Measurements from ENCODE around the gene ANKRD2.

The ANKRD2 gene, protein sequence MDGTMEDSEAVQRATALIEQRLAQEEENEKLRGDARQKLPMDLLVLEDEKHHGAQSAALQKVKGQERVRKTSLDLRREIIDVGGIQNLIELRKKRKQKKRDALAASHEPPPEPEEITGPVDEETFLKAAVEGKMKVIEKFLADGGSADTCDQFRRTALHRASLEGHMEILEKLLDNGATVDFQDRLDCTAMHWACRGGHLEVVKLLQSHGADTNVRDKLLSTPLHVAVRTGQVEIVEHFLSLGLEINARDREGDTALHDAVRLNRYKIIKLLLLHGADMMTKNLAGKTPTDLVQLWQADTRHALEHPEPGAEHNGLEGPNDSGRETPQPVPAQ

DNA sequence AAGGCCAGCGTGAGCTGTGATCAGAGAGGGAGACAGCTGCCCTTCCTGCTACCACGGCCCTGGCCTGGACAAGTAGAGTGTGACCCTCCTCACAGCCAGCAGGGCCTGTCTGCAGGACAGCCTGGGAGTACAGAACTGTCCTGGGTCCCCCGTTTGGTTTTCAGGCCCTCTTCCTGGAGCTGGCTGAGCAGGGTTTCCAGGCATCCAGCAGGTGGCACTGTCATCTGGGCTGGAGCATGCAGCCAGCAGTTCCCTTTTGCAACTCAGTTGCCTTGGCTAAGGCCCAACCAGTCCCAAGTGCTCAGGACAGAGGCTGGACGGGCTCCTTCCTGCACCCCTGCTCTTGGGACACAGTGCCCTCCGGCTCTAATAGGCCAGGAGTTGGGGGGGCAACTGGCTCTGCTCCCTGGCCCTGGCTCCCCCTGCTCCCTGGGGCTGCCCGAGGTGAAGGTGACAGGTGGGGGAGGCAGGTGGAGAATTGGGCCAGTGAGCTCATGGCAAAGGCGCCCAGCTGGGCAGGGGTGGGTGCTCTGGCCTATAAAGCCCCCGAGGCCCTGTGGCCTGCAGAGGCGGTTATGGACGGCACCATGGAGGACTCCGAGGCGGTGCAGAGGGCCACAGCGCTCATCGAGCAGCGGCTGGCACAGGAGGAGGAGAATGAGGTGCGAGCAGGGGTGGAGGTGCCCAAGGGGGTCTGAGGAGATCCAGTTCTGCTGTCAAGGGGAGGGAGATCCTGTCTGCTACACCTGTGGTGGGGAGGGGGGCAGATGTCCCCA is at the start of gene ANKRD2:
ANKRD2 (plus strand) TSS at position 566 of the 776 bp plus-strand sequence; CDS start at position 576, 10 bp downstream.
- TF ChIP-seq, protein P1, sequence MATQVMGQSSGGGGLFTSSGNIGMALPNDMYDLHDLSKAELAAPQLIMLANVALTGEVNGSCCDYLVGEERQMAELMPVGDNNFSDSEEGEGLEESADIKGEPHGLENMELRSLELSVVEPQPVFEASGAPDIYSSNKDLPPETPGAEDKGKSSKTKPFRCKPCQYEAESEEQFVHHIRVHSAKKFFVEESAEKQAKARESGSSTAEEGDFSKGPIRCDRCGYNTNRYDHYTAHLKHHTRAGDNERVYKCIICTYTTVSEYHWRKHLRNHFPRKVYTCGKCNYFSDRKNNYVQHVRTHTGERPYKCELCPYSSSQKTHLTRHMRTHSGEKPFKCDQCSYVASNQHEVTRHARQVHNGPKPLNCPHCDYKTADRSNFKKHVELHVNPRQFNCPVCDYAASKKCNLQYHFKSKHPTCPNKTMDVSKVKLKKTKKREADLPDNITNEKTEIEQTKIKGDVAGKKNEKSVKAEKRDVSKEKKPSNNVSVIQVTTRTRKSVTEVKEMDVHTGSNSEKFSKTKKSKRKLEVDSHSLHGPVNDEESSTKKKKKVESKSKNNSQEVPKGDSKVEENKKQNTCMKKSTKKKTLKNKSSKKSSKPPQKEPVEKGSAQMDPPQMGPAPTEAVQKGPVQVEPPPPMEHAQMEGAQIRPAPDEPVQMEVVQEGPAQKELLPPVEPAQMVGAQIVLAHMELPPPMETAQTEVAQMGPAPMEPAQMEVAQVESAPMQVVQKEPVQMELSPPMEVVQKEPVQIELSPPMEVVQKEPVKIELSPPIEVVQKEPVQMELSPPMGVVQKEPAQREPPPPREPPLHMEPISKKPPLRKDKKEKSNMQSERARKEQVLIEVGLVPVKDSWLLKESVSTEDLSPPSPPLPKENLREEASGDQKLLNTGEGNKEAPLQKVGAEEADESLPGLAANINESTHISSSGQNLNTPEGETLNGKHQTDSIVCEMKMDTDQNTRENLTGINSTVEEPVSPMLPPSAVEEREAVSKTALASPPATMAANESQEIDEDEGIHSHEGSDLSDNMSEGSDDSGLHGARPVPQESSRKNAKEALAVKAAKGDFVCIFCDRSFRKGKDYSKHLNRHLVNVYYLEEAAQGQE (IDR thresholded peaks at IDR 0.05; ENCODE audit: low read depth) = no peak
- no peak for TF ChIP-seq ZBTB7A (IDR thresholded peaks at IDR 0.05; ENCODE audit: low read depth)
- TF ChIP-seq, protein P2, sequence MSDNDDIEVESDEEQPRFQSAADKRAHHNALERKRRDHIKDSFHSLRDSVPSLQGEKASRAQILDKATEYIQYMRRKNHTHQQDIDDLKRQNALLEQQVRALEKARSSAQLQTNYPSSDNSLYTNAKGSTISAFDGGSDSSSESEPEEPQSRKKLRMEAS (IDR thresholded peaks at IDR 0.05) = peak; percentile 65
- no peak for TF ChIP-seq CREB1 (IDR thresholded peaks at IDR 0.05; ENCODE audit: low read depth)
- TF ChIP-seq EP300 (IDR thresholded peaks at IDR 0.05; ENCODE audit: borderline replicate concordance) = no peak
- TF ChIP-seq NFIC (IDR thresholded peaks at IDR 0.05) = peak; percentile 73
- TF ChIP-seq CEBPB (IDR thresholded peaks at IDR 0.05) = peak; percentile 81
- TF ChIP-seq RAD21 (IDR thresholded peaks at IDR 0.05; ENCODE audit: low read depth) = peak; percentile 96
- TF ChIP-seq EGR1 (IDR thresholded peaks at IDR 0.05) = no peak
- TF ChIP-seq TEAD4 (IDR thresholded peaks at IDR 0.05) = no peak
- TF ChIP-seq TAF1 (IDR thresholded peaks at IDR 0.05; ENCODE audit: low read depth) = no peak
- TF ChIP-seq, protein P3, sequence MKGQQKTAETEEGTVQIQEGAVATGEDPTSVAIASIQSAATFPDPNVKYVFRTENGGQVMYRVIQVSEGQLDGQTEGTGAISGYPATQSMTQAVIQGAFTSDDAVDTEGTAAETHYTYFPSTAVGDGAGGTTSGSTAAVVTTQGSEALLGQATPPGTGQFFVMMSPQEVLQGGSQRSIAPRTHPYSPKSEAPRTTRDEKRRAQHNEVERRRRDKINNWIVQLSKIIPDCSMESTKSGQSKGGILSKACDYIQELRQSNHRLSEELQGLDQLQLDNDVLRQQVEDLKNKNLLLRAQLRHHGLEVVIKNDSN (IDR thresholded peaks at IDR 0.05) = no peak
- no peak for TF ChIP-seq YY1 (IDR thresholded peaks at IDR 0.05; ENCODE audit: low read depth)
- no peak; the same call in 1 of the 2 replicates for TF ChIP-seq TCF12 (IDR thresholded peaks at IDR 0.05; ENCODE audit: low read depth)
- TF ChIP-seq FOXM1 (IDR thresholded peaks at IDR 0.05; ENCODE audit: borderline replicate concordance, low read depth) = no peak

DNA sequence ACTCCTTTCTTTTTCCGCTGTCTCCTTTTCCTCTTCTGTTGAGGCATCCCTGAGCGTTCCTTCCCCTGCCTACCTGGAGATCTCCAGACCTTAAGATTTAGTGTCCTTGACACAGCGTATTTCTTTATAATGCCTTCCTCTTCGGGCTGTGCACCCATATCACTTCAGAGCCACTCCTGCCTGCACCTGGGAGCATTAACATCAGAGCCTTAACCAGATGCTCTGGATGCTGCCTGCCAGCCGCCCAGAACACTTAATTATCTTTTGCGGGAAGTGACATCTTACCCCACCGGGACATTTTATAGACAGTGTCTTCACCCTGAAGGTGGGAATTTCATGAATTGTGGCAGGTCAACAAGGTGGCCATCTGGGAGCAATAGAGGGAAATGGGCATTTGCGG is 49.6 kb upstream of the ANKRD2 start:
- TF ChIP-seq, protein P2 (IDR thresholded peaks at IDR 0.05) = no peak
- no peak for TF ChIP-seq TEAD4 (IDR thresholded peaks at IDR 0.05)
- no peak for TF ChIP-seq EGR1 (IDR thresholded peaks at IDR 0.05)
- TF ChIP-seq RAD21 (IDR thresholded peaks at IDR 0.05; ENCODE audit: low read depth) = no peak
- no peak for TF ChIP-seq FOXM1 (IDR thresholded peaks at IDR 0.05; ENCODE audit: borderline replicate concordance, low read depth)
- no peak for TF ChIP-seq CEBPB (IDR thresholded peaks at IDR 0.05)
- TF ChIP-seq, protein P3 (IDR thresholded peaks at IDR 0.05) = no peak
- TF ChIP-seq EP300 (IDR thresholded peaks at IDR 0.05; ENCODE audit: borderline replicate concordance) = no peak

DNA sequence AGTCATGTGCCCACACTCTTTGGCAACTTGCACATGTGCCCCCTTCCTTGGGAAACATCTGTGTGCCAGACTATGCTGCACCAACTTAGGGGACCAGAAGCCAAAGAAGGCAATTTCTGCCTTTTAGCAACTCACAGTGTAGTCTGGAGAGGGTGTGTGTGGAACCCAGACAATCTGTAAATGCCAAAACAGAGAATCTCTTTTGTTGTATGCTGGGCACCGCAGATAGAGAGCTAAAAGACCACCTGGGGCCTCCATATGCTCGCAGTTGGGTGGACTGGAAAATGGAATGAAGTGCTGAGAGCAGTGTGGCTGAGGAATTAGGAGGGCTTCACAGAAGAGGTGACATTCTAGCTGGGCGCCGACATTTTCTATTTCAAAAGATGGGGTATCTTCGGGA is 47.5 kb upstream of the ANKRD2 start:
- TF ChIP-seq CEBPB (IDR thresholded peaks at IDR 0.05) = no peak
- TF ChIP-seq, protein P1 (IDR thresholded peaks at IDR 0.05; ENCODE audit: low read depth) = no peak

DNA sequence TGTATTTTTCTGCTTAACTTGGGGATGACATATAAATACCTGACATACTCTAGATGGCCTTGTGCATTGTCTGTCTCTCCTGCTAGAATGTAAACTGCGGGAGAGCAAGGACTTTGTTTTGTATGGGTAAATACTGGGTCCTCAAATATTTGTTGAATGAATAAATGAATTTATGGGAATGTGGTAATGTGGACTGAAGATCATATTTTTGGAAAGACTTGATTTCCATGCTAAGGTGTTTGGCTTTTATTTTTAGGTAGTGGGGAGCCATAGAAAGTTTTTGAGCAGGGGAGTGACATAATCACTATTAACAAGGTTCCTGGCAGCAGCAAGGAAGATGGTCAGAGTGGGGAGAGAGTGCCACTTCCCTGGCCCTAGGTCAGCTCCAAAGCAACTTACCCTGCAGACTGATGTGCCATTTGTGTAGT is 46.9 kb upstream of the ANKRD2 start:
- TF ChIP-seq TEAD4 (IDR thresholded peaks at IDR 0.05) (no peak), TCF12 (IDR thresholded peaks at IDR 0.05; ENCODE audit: low read depth) (no peak), EP300 (IDR thresholded peaks at IDR 0.05; ENCODE audit: borderline replicate concordance) (no peak), RAD21 (IDR thresholded peaks at IDR 0.05; ENCODE audit: low read depth) (no peak), NFIC (IDR thresholded peaks at IDR 0.05) (no peak), CEBPB (IDR thresholded peaks at IDR 0.05) (no peak), ZBTB7A (IDR thresholded peaks at IDR 0.05; ENCODE audit: low read depth) (no peak), EGR1 (IDR thresholded peaks at IDR 0.05) (no peak), YY1 (IDR thresholded peaks at IDR 0.05; ENCODE audit: low read depth) (no peak)
- TF ChIP-seq, protein P3 (IDR thresholded peaks at IDR 0.05) = no peak
- TF ChIP-seq, protein P2 (IDR thresholded peaks at IDR 0.05) = no peak

Data from Ishikawa (cell line).